Measurements from ENCODE around the gene PDLIM1.

GRCh38 chr10:95278061-95278988 is 12.5 kb downstream of the PDLIM1 start:
- no peak for TF ChIP-seq POLR2A (IDR thresholded peaks at IDR 0.05)
- TF ChIP-seq CTCF (IDR thresholded peaks at IDR 0.05), result no peak

Measured in adrenal gland (tissue), 5 donors.